A673 (cell line): ENCODE results near the gene KRT71. TPM values are rescaled to one million over a fixed set of nuclear protein-coding genes. Genes with fewer than 3 reads are reported as not detected.

Experiments
- BruUV-seq: library from RNA; stranded (reverse); fragments of 400-500 nt; replicated peaks from 2 replicates; lab custom pipeline; 2021; lab: Mats Ljungman, UMichigan
- CTCF ChIA-PET: fragments of 300-600 bp; sonication (Branson Sonifier 250); formaldehyde crosslinking; loops from one replicate; lab custom pipeline; 2022; ENCODE audit warnings: antibody characterized with exemption; lab: Charles Lee
- POLR2A ChIA-PET: fragments of 300-600 bp; sonication (Branson Sonifier 250); formaldehyde crosslinking; loops from one replicate; lab custom pipeline; 2022; ENCODE audit warnings: antibody characterized with exemption; ENCODE audit not compliant: low non-redundant PET; lab: Charles Lee
- DNase-seq: peaks from one replicate; pipeline ENCODE4 v3.0.0-alpha.2; 2015; ENCODE audit warnings: low spot score
- H3K27ac ChIP-seq: fragments of 200-600 bp; sonication (generic); 2 replicates; pipeline ENCODE4 v1.5.1; 2016; ENCODE audit warnings: mixed run types, low read depth, mild to moderate bottlenecking, mixed read lengths, antibody characterized with exemption, low read length; ENCODE audit not compliant: poor library complexity, severe bottlenecking
- H3K27me3 ChIP-seq: fragments of 200-600 bp; sonication (generic); replicated peaks from 2 replicates; pipeline ENCODE4 v1.6.1; 2017; ENCODE audit warnings: mixed run types, low read depth, mild to moderate bottlenecking, mixed read lengths, antibody characterized with exemption, low read length; ENCODE audit not compliant: insufficient read depth, poor library complexity
- H3K36me3 ChIP-seq: fragments of 200-600 bp; sonication (generic); 2 replicates; pipeline ENCODE4 v1.6.1; 2016; ENCODE audit warnings: mixed run types, mild to moderate bottlenecking, mixed read lengths, antibody characterized with exemption, low read length; ENCODE audit not compliant: insufficient read depth, poor library complexity, severe bottlenecking
- H3K4me1 ChIP-seq: fragments of 200-600 bp; sonication (generic); 2 replicates; pipeline ENCODE4 v1.6.1; 2017; ENCODE audit warnings: mixed run types, mild to moderate bottlenecking, mixed read lengths, antibody characterized with exemption, low read length; ENCODE audit not compliant: insufficient read depth, poor library complexity, severe bottlenecking
- H3K4me3 ChIP-seq: fragments of 200-600 bp; sonication (generic); 2 replicates; pipeline ENCODE4 v1.5.1; 2016; ENCODE audit warnings: low read depth, mixed run types, mild to moderate bottlenecking, mixed read lengths, low read length; ENCODE audit not compliant: poor library complexity, severe bottlenecking
- H3K9me3 ChIP-seq: fragments of 200-600 bp; sonication (generic); 2 replicates; pipeline ENCODE4 v1.6.1; 2016; ENCODE audit warnings: mixed run types, low read depth, mild to moderate bottlenecking, mixed read lengths, antibody characterized with exemption, low read length; ENCODE audit not compliant: poor library complexity, severe bottlenecking
- CTCF ChIP-seq: fragments of 300-800, 200-600 bp; sonication (generic); conservative IDR thresholded peaks from 2 replicates; pipeline ENCODE4 v1.5.1; 2017; ENCODE audit warnings: low read depth, mild to moderate bottlenecking, antibody characterized with exemption, low read length, moderate library complexity, mixed read lengths
- EZH2 ChIP-seq: fragments of 200-600 bp; sonication (generic); IDR thresholded peaks from 2 replicates; pipeline ENCODE4 v1.6.1; 2017; ENCODE audit warnings: borderline replicate concordance, low read depth, mild to moderate bottlenecking, mixed read lengths, antibody characterized with exemption, low read length; ENCODE audit not compliant: poor library complexity, severe bottlenecking
- intact Hi-C: fragments of 100-400 bp; cut with micrococcal nuclease; formaldehyde crosslinking; loops from one replicate; pipeline ENCODE4 v1.10.0; 2022; ENCODE audit not compliant: unreplicated experiment
- total RNA-seq: library from RNA; stranded (reverse); gene quantifications from 2 replicates; pipeline ENCODE4 v1.2.3, GENCODE V29; 2021

Gene KRT71
- total RNA-seq, 1 experiment from 2014 or later = not detected

- DNase-seq = no peak
- Histone ChIP-seq H3K27me3 (peaks cover 13% of the 10 kb centered on the region), H3K9me3 (no peaks in the 10 kb centered on the region), H3K4me3 (no peak overlapping the region), H3K4me1 (no peaks in the 10 kb centered on the region), H3K27ac (no peak overlapping the region), H3K36me3 (no peaks in the 10 kb centered on the region)
- intact Hi-C loops = no loop called here
- no TSS peak for BruUV-seq
- CTCF ChIA-PET = no interaction called here
- TF ChIP-seq CTCF (no peak), EZH2 (no peak)
- POLR2A ChIA-PET = no interaction called here
Observed at GRCh38 chr12:52552055-52552454, 890 bp downstream of the KRT71 start.

- Histone ChIP-seq H3K9me3 (no peaks in the 10 kb centered on the region), H3K27me3 (peaks cover 13% of the 10 kb centered on the region), H3K36me3 (no peaks in the 10 kb centered on the region), H3K4me1 (no peaks in the 10 kb centered on the region), H3K27ac (no peak overlapping the region), H3K4me3 (no peak overlapping the region)
- POLR2A ChIA-PET = no interaction called here
- no peak for TF ChIP-seq EZH2
- no peak for TF ChIP-seq CTCF
- no TSS peak for BruUV-seq
- DNase-seq = no peak
- CTCF ChIA-PET = no interaction called here
- intact Hi-C loops = no loop called here
Observed at GRCh38 chr12:52551216-52551865, 1.6 kb downstream of the KRT71 start.

- ChIA-PET POLR2A (no interaction called here), CTCF (no interaction called here)
- DNase-seq = no peak
- no peaks in the 10 kb centered on the region for H3K36me3 ChIP-seq
- H3K4me3 ChIP-seq = no peak overlapping the region
- H3K27ac ChIP-seq = no peak overlapping the region
- no TSS peak for BruUV-seq
- no peaks in the 10 kb centered on the region for H3K9me3 ChIP-seq
- H3K27me3 ChIP-seq = peaks cover 7% of the 10 kb centered on the region
- H3K4me1 ChIP-seq = no peaks in the 10 kb centered on the region
- intact Hi-C loops = no loop called here
- TF ChIP-seq EZH2 (no peak), CTCF (no peak)
Observed at GRCh38 chr12:52546126-52546525, 6.8 kb downstream of the KRT71 start.
